GM21825 (cell line): Measurements from ENCODE around the gene KAT8.
A peak's percentile ranks its signal among the peaks of the same experiment; 100 is the strongest.

ENCODE experiments used
- ATAC-seq: cut with Tn5 transposase; IDR thresholded peaks from one replicate; pipeline ENCODE4 v1.9.1; 2021; ENCODE audit warnings: mild to moderate bottlenecking, moderate library complexity; ENCODE audit not compliant: unreplicated experiment

Gene KAT8

GRCh38 chr16:31106509-31107464, 10.7 kb upstream of the KAT8 start:
- no peak for ATAC-seq

DNA sequence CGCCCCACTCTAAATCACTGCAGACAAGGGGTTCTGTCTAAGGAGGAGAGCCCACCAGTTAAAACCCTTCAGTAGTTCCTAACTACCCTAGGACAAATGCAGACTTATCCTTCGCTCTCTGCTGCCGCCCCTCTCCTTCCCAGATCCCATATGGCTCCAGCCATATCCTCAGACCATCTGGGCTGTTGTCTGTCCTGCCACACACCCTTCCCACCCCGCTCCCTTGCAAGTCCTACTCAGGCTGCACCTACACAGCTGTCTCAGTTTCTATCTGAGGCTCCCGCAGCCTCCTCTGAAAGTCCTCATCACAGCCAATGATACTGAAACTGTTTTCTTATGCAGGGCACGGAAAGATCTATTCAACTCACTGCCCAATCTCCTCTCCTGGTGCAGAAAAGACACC, 10.0 kb upstream of the KAT8 start:
- ATAC-seq = peak; percentile 55

GRCh38 chr16:31108035-31108793, 9.2 kb upstream of the KAT8 start, which contains the start of gene BCKDK:
TSS of gene BCKDK (plus strand) at chr16:31108386. CDS start at chr16:31109224, 838 bp downstream.
- peak; percentile 76 for ATAC-seq

- no peak for ATAC-seq
Observed at GRCh38 chr16:31108794-31109558, 8.5 kb upstream of the KAT8 start.

- ATAC-seq = no peak
Observed at GRCh38 chr16:31109622-31110021, 7.8 kb upstream of the KAT8 start.

GRCh38 chr16:31110106-31111034, 7.1 kb upstream of the KAT8 start:
- ATAC-seq = no peak

- ATAC-seq = no peak
Observed at GRCh38 chr16:31111881-31112466, 5.5 kb upstream of the KAT8 start.

DNA sequence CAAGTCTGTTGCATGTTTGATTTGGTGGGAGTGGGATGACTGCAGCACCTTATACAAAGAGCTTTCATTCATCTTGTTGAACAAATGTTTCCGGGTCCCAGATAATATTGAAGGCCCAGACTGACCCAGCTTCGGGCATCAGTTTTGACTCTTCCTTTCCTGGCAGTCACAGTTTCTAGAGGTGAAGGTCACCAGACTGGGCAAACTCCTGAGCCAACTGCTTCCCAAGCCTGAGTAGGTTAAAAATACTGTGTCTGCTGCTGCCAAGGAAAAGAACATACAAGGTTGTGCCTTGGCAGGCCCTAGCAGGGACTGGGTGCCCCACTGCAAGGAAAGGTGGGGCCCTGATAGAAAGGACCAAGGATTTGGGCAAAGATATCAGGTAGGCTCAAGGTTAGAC, 4.8 kb upstream of the KAT8 start:
- ATAC-seq = no peak

DNA sequence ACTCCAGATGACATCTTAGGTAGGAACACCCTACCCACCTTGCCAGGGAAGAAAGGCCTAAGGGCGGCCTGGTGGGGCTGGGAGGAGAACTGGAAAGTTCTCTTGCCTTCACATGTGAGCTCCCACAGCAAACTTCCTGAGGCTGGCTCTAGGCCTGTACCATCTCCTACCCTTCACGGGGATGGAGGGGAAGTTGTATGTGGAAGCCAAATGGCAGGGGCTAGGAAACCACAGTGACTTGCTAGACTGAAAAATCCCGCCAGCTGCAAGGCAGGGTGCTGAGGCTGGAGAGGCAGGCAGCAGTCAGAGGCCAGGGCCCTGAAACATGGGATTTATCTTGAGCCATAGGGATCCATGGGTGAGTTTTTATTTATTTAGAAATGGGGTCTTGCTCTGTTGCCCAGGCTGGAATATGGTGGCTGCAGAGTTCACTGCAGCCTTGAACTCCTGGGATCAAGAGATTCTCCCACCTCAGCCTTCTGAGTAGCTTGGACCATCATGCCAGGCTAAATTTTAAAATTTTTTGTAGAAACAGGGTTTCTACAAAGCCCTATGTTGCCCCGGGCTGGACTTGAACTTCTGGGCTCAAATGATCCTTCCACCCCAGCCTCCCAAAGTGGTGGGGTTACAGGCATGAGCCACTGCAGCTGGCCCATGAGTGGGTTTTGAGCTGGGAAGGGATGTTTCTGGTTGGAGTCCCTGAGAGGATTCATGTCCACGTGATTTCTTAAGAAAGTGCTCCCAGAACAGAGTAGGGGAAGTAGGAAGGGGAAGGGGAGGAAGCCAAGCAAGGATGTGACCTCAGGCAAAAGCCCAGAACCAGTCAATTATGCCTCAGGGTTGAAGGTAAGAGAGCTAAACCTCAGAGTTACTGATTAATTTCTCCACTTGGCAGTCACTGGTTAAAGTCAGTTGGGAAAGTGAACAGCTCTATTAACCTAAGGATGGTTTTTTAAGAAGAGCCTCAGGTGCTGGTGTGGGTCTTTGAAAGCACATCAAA, 4.0 kb upstream of the KAT8 start:
- no peak for ATAC-seq

DNA sequence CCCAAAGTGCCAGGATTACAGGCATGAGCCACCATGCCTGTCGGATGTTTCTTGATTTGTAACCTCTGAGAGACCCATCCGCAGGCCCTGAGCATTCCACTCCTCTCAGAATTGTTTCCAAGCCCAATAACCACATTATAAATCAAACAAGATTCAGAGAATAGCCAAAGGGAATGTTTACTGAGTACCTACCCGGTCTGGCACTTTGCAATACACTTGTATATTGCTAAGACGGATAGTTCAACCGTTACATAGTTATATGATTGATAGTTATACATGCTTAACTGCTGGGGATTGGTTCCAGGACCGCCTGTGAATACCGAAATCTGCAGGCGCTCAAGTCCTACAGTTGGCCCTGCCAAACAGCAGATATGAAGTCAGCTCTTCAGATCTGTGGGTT, 3.0 kb upstream of the KAT8 start:
- ATAC-seq = no peak

GRCh38 chr16:31118223-31119155, 1.0 kb downstream of the KAT8 start:
- no peak for ATAC-seq

DNA sequence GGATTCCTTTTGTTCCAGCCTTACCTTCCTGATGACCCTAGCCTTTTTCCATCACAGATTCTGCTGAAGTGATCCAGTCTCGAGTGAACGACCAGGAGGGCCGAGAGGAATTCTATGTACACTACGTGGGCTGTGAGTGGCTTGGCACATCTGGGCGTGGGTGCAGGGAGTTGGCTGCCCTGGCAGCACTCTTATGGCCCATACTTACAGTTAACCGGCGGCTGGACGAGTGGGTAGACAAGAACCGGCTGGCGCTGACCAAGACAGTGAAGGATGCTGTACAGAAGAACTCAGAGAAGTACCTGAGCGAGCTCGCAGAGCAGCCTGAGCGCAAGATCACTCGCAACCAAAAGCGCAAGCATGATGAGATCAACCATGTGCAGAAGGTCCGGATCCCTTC, 2.7 kb downstream of the KAT8 start:
- ATAC-seq = no peak

DNA sequence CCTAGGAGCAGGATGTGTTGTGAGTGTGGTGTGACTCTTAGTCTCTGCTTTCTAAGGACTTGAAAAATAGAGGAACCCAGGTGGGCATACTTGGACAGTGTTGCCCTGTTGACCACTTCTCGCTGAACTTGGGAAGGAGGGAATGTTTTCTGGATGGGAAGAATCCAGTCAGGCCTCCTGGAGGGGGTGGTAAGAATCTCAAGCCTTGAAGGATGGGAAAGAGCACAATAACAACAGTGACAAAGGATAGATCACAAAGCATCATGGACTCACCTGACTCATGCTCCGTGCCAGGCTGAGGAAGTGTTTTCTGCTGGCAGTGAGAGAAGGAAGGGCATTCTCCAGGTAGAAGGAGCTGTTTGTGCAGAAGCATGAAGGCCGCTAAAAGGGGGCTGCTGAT, 8.4 kb downstream of the KAT8 start:
- no peak for ATAC-seq

DNA sequence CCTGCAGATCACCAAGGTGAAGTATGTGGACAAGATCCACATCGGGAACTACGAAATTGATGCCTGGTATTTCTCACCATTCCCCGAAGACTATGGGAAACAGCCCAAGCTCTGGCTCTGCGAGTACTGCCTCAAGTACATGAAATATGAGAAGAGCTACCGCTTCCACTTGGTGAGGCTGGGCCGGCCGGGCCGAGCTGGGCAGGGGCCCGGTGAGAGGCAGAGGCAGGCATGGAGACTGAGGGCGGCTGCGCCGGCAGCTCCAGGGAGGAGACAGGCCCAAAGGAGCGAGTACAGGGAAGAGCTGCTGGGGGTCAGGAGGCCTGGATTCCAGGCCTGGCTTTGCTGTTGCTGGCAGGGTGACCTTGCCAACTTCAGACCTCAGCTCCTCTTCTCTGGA, 9.7 kb downstream of the KAT8 start:
- no peak for ATAC-seq

GRCh38 chr16:31128711-31129567, 11.5 kb downstream of the KAT8 start:
- ATAC-seq = no peak

DNA sequence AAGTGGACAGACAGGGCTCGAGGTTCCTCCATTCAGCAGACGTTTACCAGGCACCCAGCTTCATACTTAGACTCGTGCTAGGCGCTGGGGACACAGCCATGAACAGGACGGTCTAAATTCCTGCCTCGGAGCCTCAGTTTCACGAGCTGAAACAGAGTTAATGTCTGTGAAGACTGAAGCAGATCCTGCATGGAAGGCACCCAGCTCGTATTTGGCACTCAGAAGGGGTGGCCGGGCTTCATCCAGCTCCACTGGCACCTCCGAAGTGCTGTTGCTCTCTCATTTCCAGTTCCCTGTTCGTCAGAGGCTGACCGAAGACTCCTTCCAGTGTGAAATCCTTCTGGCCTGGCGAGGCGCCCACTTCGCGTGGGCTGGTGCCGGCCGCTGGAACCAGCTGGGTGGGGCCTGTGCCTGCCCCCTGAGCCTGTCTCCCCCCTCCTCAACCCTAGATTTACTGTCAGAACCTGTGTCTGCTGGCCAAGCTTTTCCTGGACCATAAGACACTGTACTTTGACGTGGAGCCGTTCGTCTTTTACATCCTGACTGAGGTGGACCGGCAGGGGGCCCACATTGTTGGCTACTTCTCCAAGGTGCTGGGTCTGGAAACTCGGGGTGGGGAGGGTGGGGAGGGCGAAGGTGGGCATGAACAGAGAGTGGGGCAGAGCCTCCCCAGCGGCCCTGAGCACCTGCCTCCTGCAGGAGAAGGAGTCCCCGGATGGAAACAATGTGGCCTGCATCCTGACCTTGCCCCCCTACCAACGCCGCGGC, 12.3 kb downstream of the KAT8 start:
- ATAC-seq = no peak
